ENCODE results near the gene WDSUB1.

The WDSUB1 gene

GRCh38 chr2:159229476-159230144 lies 56.9 kb downstream of the WDSUB1 start:
- no peaks in the 10 kb centered on the region for H3K4me1 ChIP-seq (ENCODE audit: control insufficient read depth, insufficient read depth, low read length)
- H3K36me3 ChIP-seq (ENCODE audit: control insufficient read depth, insufficient read depth, low read length) = no peaks in the 10 kb centered on the region
- H3K9ac ChIP-seq (ENCODE audit: low read depth, low read length) = no peak overlapping the region
- no peaks in the 10 kb centered on the region for H3K9me3 ChIP-seq (ENCODE audit: control insufficient read depth, insufficient read depth, low read length)
- H3K27me3 ChIP-seq (ENCODE audit: control insufficient read depth, insufficient read depth, low read length) = no peaks in the 10 kb centered on the region
- no peak overlapping the region for H3K4me3 ChIP-seq (ENCODE audit: low read depth, low read length)

GRCh38 chr2:159228081-159228581 lies 58.4 kb downstream of the WDSUB1 start:
- H3K4me1 ChIP-seq (ENCODE audit: control insufficient read depth, insufficient read depth, low read length) = no peaks in the 10 kb centered on the region
- no peaks in the 10 kb centered on the region for H3K36me3 ChIP-seq (ENCODE audit: control insufficient read depth, insufficient read depth, low read length)
- no peak overlapping the region for H3K4me3 ChIP-seq (ENCODE audit: low read depth, low read length)
- H3K9ac ChIP-seq (ENCODE audit: low read depth, low read length) = no peak overlapping the region
- H3K9me3 ChIP-seq (ENCODE audit: control insufficient read depth, insufficient read depth, low read length) = no peaks in the 10 kb centered on the region
- no peaks in the 10 kb centered on the region for H3K27me3 ChIP-seq (ENCODE audit: control insufficient read depth, insufficient read depth, low read length)

GRCh38 chr2:159227467-159227866 lies 59.0 kb downstream of the WDSUB1 start:
- Histone ChIP-seq H3K27me3 (ENCODE audit: control insufficient read depth, insufficient read depth, low read length) (no peaks in the 10 kb centered on the region), H3K9ac (ENCODE audit: low read depth, low read length) (no peak overlapping the region), H3K36me3 (ENCODE audit: control insufficient read depth, insufficient read depth, low read length) (no peaks in the 10 kb centered on the region), H3K9me3 (ENCODE audit: control insufficient read depth, insufficient read depth, low read length) (no peaks in the 10 kb centered on the region), H3K4me1 (ENCODE audit: control insufficient read depth, insufficient read depth, low read length) (no peaks in the 10 kb centered on the region), H3K4me3 (ENCODE audit: low read depth, low read length) (no peak overlapping the region)

GRCh38 chr2:159226608-159227385 lies 59.7 kb downstream of the WDSUB1 start:
- Histone ChIP-seq H3K9me3 (ENCODE audit: control insufficient read depth, insufficient read depth, low read length) (no peaks in the 10 kb centered on the region), H3K36me3 (ENCODE audit: control insufficient read depth, insufficient read depth, low read length) (no peaks in the 10 kb centered on the region), H3K27me3 (ENCODE audit: control insufficient read depth, insufficient read depth, low read length) (no peaks in the 10 kb centered on the region), H3K9ac (ENCODE audit: low read depth, low read length) (no peak overlapping the region), H3K4me1 (ENCODE audit: control insufficient read depth, insufficient read depth, low read length) (no peaks in the 10 kb centered on the region), H3K4me3 (ENCODE audit: low read depth, low read length) (no peak overlapping the region)

- Histone ChIP-seq H3K4me3 (ENCODE audit: low read depth, low read length) (no peak overlapping the region), H3K9me3 (ENCODE audit: control insufficient read depth, insufficient read depth, low read length) (no peaks in the 10 kb centered on the region), H3K27me3 (ENCODE audit: control insufficient read depth, insufficient read depth, low read length) (no peaks in the 10 kb centered on the region), H3K36me3 (ENCODE audit: control insufficient read depth, insufficient read depth, low read length) (no peaks in the 10 kb centered on the region), H3K9ac (ENCODE audit: low read depth, low read length) (no peak overlapping the region), H3K4me1 (ENCODE audit: control insufficient read depth, insufficient read depth, low read length) (no peaks in the 10 kb centered on the region)
Measured at GRCh38 chr2:159226059-159226461, 60.4 kb downstream of the WDSUB1 start.

GRCh38 chr2:159225025-159226016 lies 61.2 kb downstream of the WDSUB1 start:
- no peak overlapping the region for H3K4me3 ChIP-seq (ENCODE audit: low read depth, low read length)
- H3K9me3 ChIP-seq (ENCODE audit: control insufficient read depth, insufficient read depth, low read length) = no peaks in the 10 kb centered on the region
- no peak overlapping the region for H3K9ac ChIP-seq (ENCODE audit: low read depth, low read length)
- H3K36me3 ChIP-seq (ENCODE audit: control insufficient read depth, insufficient read depth, low read length) = no peaks in the 10 kb centered on the region
- H3K27me3 ChIP-seq (ENCODE audit: control insufficient read depth, insufficient read depth, low read length) = no peaks in the 10 kb centered on the region
- H3K4me1 ChIP-seq (ENCODE audit: control insufficient read depth, insufficient read depth, low read length) = no peaks in the 10 kb centered on the region

- no peaks in the 10 kb centered on the region for H3K36me3 ChIP-seq (ENCODE audit: control insufficient read depth, insufficient read depth, low read length)
- H3K4me1 ChIP-seq (ENCODE audit: control insufficient read depth, insufficient read depth, low read length) = no peaks in the 10 kb centered on the region
- H3K9me3 ChIP-seq (ENCODE audit: control insufficient read depth, insufficient read depth, low read length) = no peaks in the 10 kb centered on the region
- no peak overlapping the region for H3K4me3 ChIP-seq (ENCODE audit: low read depth, low read length)
- no peaks in the 10 kb centered on the region for H3K27me3 ChIP-seq (ENCODE audit: control insufficient read depth, insufficient read depth, low read length)
- no peak overlapping the region for H3K9ac ChIP-seq (ENCODE audit: low read depth, low read length)
Measured at GRCh38 chr2:159224061-159224813, 62.3 kb downstream of the WDSUB1 start.

GRCh38 chr2:159219394-159219998 lies 67.0 kb downstream of the WDSUB1 start:
- no peaks in the 10 kb centered on the region for H3K9me3 ChIP-seq (ENCODE audit: control insufficient read depth, insufficient read depth, low read length)
- H3K36me3 ChIP-seq (ENCODE audit: control insufficient read depth, insufficient read depth, low read length) = peaks cover under 1% of the 10 kb centered on the region
- peaks cover 8% of the 10 kb centered on the region for H3K27me3 ChIP-seq (ENCODE audit: control insufficient read depth, insufficient read depth, low read length)
- H3K4me1 ChIP-seq (ENCODE audit: control insufficient read depth, insufficient read depth, low read length) = no peaks in the 10 kb centered on the region
- no peak overlapping the region for H3K9ac ChIP-seq (ENCODE audit: low read depth, low read length)
- H3K4me3 ChIP-seq (ENCODE audit: low read depth, low read length) = no peak overlapping the region

- Histone ChIP-seq H3K9me3 (ENCODE audit: control insufficient read depth, insufficient read depth, low read length) (no peaks in the 10 kb centered on the region), H3K36me3 (ENCODE audit: control insufficient read depth, insufficient read depth, low read length) (peaks cover 3% of the 10 kb centered on the region), H3K9ac (ENCODE audit: low read depth, low read length) (no peak overlapping the region), H3K27me3 (ENCODE audit: control insufficient read depth, insufficient read depth, low read length) (peaks cover 15% of the 10 kb centered on the region), H3K4me3 (ENCODE audit: low read depth, low read length) (no peak overlapping the region), H3K4me1 (ENCODE audit: control insufficient read depth, insufficient read depth, low read length) (no peaks in the 10 kb centered on the region)
Measured at GRCh38 chr2:159218389-159218788, 68.1 kb downstream of the WDSUB1 start.

- H3K36me3 ChIP-seq (ENCODE audit: control insufficient read depth, insufficient read depth, low read length) = peaks cover 3% of the 10 kb centered on the region
- H3K4me1 ChIP-seq (ENCODE audit: control insufficient read depth, insufficient read depth, low read length) = no peaks in the 10 kb centered on the region
- no peak overlapping the region for H3K4me3 ChIP-seq (ENCODE audit: low read depth, low read length)
- no peak overlapping the region for H3K9ac ChIP-seq (ENCODE audit: low read depth, low read length)
- no peaks in the 10 kb centered on the region for H3K9me3 ChIP-seq (ENCODE audit: control insufficient read depth, insufficient read depth, low read length)
- peaks cover 21% of the 10 kb centered on the region for H3K27me3 ChIP-seq (ENCODE audit: control insufficient read depth, insufficient read depth, low read length)
Measured at GRCh38 chr2:159217676-159218075, 68.8 kb downstream of the WDSUB1 start.
